NCI-H1694 (cell line): ENCODE measurements around the gene TMEM169.
A peak's percentile ranks its signal among the peaks of the same experiment; 100 is the strongest.

Experiments
- DNase-seq: peaks from one replicate; lab custom pipeline; 2025; lab: John Stamatoyannopoulos, UW

Gene TMEM169

GRCh38 chr2:216104691-216105090 lies 23.0 kb downstream of the TMEM169 start:
- DNase-seq: no peak

GRCh38 chr2:216107320-216107719 lies 25.6 kb downstream of the TMEM169 start:
- DNase-seq: no peak

DNA sequence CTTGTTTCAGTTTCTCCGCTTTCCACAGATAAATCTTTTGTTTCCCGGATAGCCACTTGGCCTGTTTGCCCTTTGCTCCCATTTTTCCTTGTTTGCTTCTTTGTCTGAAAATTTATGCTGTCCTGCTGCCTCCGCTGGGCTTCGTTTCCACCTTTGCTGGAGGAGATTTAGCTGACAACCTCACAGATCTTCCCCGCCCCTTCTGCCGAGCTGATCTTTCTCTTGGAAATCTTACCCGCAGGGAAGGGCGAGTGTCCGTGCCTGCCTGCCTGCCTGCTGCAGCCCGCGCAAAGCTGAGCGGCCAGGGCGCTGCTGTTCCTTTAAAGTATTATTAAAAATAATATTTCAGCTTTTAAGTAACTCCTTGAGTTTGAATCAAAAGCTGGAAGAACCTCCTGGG lies 26.0 kb downstream of the TMEM169 start:
- DNase-seq: no peak

- DNase-seq: no peak
Measured at GRCh38 chr2:216108310-216108966, 26.7 kb downstream of the TMEM169 start.

- peak; percentile 96 for DNase-seq
Measured at GRCh38 chr2:216108967-216109921, 27.5 kb downstream of the TMEM169 start, which contains the start of gene XRCC5. Gene XRCC5 (plus strand): TSS chr2:216109348. CDS start chr2:216109437, 89 bp downstream.

GRCh38 chr2:216109962-216110614 lies 28.4 kb downstream of the TMEM169 start:
- DNase-seq: peak; percentile 34

DNA sequence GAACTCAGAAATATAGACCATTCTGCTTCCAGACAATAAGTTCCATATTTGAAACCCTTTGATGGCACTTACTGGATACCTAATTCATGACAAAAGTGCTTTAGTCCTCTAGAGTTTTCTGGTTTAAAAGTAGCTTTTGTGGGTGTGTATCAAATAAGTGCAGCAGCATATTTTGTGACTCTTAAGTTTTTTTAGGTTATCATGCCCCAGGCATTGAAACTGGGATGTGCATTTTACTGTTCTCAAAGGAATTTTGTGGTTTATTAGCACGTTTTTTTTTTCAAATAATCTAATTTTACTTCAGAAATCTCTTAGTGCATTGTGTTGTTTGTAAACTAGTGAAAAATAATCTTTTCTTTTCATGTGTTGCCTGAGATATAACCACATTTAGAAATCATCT lies 28.9 kb downstream of the TMEM169 start:
- DNase-seq: no peak

- no peak for DNase-seq
Measured at GRCh38 chr2:216111122-216111521, 29.4 kb downstream of the TMEM169 start.

GRCh38 chr2:216112926-216113325 lies 31.2 kb downstream of the TMEM169 start:
- no peak for DNase-seq

DNA sequence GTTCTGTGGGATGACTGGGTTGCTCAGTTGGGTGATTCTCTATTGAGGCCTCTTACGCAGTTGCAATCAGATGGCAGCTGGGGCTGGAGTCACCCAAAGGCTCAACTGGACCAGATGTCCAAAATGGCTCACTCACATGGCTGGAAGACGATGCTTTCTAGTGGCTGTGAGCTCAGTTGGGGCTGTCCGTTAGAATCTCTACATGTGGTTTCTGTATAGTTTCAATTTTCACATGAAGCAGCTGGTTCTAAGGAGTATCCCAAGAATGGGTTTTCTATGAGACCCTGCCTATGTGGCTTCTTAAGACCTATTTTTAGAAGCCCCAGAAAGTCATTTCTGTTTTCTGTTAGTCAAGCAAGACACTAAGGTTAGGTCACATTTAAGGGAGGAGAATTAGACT lies 31.9 kb downstream of the TMEM169 start:
- DNase-seq: no peak

GRCh38 chr2:216114382-216114713 lies 32.6 kb downstream of the TMEM169 start:
- no peak for DNase-seq

- DNase-seq: peak; percentile 99
Measured at GRCh38 chr2:216114714-216115531, 33.2 kb downstream of the TMEM169 start.

DNA sequence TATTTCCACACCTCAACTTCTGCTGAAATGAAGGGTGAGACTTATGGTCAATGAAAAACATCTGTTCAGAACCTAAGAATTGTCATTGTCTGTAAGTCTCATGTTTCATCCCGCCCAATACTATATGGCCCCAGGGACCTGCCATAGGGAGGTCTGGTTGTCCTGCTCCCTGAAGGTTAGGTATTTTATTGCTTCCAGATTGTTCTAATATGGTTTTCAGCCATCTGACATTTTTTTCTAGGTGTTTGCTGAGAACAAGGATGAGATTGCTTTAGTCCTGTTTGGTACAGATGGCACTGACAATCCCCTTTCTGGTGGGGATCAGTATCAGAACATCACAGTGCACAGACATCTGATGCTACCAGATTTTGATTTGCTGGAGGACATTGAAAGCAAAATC lies 34.7 kb downstream of the TMEM169 start:
- DNase-seq: no peak

GRCh38 chr2:216117561-216118340 lies 36.0 kb downstream of the TMEM169 start:
- no peak for DNase-seq

- no peak for DNase-seq
Measured at GRCh38 chr2:216118474-216118873, 36.8 kb downstream of the TMEM169 start.

GRCh38 chr2:216119146-216119545 lies 37.4 kb downstream of the TMEM169 start:
- no peak for DNase-seq

- DNase-seq: no peak
Measured at GRCh38 chr2:216119986-216120385, 38.3 kb downstream of the TMEM169 start.

DNA sequence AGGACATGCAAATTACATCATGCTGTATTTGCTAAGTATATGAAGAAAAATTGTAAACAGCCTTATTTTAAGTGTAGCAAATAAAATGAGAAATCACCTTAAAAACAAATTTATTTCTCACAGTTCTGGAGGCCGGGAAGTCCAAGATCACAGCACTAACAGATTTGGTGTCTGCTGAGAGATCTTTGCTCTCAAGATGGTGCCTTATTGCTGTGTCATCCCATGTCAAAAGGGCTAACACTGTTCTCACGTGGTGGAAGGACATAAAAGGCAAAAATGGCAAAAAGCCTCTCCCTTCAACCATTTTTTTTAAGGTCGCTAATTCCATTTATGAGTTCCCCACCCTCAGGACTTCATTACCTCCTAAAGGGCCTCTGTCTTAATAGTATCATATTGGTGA lies 39.5 kb downstream of the TMEM169 start:
- no peak for DNase-seq

DNA sequence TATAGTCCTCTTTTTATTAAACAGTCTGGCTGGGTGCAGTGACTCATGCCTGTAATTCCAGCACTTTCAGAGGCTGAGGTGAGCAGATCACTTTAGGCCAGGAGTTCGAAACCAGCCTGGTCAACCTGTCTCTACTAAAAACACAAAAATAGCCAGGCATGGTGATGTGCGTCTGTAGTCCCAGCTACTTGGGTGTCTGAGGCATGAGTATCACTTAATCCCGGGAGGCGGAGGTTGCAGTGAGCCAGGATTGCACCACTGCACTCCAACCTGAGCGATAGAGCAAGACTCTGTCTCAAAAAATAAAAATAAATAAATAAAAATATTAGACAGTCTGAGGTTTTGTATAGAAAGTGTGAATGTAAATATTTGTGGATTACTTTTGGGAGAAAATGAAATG lies 45.2 kb downstream of the TMEM169 start:
- no peak for DNase-seq

DNA sequence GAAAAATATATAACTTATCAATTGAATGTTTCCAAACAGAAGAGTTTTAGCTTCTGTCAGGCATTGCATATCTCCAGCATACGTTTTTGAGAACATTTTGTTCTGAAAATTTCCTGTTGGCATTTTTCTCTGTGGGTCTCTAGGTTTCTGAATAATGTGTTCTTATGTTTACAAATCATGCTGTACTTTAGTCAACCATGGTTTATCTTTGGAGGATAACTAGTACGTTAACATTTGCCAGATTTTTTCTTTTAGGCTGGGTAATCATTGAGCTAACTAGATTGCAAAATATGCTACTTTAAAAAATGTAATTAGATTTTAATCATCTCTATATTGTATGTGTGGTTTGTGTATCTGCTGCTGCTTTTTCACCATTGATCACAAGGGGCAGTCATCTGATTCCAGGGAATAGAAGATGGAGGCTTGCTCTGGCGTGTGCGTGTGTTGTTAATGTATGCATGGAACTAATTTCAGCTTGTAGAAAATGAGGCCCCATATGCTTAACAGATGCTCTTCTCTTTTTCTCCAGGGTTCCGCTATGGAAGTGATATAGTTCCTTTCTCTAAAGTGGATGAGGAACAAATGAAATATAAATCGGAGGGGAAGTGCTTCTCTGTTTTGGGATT lies 48.7 kb downstream of the TMEM169 start:
- DNase-seq: no peak
